NK-92 (cell line): Measurements from ENCODE around the gene SGPL1.
"Not testable (repeated sequence)": the region's sequence is repeated elsewhere in the genome, so short reads cannot be mapped to it uniquely, and the experiment has no call there.

Source experiments
- DNase-seq: peaks from one replicate; lab custom pipeline; 2025; ENCODE audit not compliant: unreplicated experiment; lab: John Stamatoyannopoulos, UW

The SGPL1 gene

GRCh38 chr10:70917635-70918034 lies 101.9 kb downstream of the SGPL1 start:
- DNase-seq = no peak

- DNase-seq = no peak
Measured at GRCh38 chr10:70918851-70919530, 103.2 kb downstream of the SGPL1 start.

- DNase-seq = not testable (repeated sequence)
Measured at GRCh38 chr10:70919906-70920305, 104.2 kb downstream of the SGPL1 start.

DNA sequence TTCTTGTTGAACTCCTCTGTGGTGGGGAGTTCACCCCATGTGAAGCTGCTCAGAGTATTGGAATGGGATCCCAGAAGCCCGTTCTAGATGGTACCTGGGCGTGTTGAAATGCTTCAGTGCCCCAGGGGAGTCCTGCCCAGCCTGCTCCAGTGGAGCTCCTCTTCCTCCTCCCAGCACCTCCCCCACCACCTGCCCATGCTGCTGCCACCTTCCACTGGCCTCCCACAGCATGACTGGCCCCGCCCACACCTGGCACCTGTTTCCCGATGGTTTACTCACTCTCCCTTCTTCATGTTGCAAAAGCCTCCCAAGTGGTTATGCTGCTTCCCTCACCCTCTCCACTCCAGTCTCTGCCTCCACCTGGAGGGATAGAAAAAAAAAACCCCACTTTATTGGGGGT lies 104.8 kb downstream of the SGPL1 start:
- DNase-seq = no peak

DNA sequence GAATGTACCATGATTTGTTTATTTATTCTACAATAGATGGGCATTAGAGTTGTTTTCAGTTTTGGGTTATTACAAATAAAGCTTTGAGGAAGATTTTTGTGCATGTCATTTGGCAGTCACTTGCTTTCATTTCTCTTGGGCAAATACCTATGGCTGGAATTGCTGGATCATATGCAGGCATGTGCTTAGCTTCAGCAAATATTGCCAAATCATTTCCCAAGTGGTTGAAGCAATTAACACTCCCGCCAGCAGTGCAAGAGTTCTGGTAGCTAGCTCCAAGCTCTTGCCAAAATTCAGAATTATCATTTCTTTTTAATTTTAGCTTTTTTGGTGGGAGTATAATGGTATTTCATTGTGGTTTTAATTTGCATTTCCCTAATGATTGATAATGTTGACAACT lies 105.5 kb downstream of the SGPL1 start:
- no peak for DNase-seq

DNA sequence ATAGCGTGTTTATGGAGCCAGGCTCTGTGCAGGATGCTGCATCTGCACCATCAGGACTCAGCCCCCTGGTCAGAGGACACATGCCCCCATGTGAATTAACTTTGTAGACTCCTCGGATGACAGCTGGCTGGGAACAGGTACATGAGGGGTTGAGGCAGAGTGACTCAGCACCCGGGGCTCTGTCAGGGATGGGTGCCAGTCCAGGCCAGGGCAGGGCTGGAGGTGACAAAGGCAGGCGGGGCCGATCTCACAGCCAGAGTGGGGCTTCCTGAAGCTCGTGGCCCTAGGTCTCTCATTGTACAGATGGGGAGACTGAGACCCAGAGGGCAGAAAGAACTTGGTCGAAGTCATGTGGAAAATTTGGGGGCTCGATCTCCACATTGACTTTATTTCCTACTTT lies 107.9 kb downstream of the SGPL1 start:
- DNase-seq = no peak

GRCh38 chr10:70925377-70926225 lies 109.9 kb downstream of the SGPL1 start:
- no peak for DNase-seq

DNA sequence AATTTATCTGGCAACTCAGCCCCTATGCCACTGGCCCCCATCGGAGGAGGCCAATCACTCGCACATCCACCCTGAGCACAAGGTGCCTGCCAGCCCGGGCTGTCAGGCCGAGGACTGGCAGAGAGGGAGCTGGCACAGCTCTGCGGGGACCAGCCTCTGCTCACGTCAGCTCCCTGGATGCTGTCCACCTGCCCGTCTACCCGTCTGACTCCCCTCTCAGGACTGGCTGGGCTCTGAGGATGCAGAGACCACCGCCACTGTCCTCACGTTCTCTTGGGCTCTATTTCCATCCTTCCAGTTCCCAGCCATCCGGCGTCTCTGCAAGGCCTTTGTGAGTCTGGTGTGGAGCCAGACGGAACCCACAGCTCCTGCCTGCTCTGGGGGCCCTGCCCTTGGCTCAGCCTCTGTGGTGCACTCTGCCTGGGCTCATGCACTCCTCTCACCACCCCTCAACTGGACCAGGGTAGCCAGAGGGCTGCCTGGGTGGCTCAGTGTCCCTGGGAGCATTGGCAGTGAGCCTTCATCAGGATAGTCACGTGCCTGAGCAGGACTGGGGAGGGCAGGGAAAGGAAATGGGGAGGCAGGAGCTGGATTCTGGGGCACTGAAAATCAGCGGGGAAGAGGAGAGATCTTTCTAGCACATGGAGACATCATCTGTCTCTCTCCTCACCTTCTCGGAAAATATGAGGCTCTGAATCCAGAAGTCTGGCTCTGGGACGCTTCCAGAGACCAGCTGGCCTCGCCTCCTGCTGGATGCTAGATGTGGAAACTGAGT lies 110.7 kb downstream of the SGPL1 start:
- no peak for DNase-seq

DNA sequence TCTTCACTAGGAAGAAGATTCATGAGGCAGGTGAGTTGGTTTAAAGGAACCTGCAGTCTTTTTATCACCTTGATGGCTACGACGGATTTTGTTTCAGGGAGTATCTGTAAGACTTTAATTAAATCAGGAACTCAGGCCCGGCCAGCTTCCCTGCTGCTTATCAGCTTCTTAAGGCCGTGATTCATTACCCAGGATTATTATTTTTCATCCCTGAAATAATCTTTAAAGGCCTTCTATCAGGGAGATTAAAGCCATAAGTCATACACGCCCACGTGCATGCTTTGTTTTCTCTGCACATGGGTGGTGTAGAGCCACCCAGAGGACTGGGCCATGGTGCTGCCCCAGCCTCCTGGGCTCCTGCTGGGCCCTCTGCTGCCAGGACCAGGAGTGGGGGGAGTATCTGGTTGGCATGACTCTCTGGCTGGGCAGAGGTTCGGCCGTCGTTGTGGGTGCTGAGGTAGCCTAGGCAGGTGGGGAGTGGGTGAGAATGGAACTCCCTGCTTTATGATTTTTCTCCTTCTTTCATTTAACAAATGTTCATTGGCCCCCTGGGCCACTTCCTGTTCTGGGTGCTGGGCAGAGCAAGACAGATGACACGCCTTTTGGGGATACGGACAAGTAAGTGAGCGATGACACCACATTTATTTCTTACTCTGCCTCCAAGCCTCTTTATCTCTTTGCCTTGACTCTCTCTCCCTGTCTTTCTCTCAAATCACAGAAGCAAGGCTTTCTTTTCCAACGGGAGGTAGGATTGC lies 111.6 kb downstream of the SGPL1 start:
- DNase-seq = no peak

DNA sequence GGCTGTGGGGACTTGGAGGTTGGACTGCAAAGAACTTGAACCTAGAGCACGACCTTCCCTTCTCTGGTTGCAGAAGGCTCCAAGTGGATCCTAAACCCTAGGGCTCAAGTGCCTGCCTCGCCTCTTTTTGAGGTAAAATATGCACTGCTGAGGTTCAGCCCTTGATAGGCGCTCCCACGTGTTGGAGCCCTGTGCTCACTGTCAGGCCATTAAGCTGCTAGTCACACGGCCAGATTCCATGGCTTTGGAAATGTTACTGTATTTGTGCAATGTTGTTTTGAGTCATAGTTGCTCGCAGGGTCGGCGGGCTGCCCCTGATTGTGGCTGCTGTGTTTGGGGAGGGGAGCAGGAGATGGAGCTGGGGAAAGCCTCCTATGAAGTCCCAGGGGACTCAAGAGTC lies 112.4 kb downstream of the SGPL1 start:
- DNase-seq = no peak

GRCh38 chr10:70930263-70931000 lies 114.7 kb downstream of the SGPL1 start:
- DNase-seq = no peak
